HL-60 (cell line): ENCODE data around the gene HOXD3.

Experiments used
- DNase-seq, 2 experiments: peaks; one replicate each; pipeline ENCODE4 v3.0.0-alpha.2; 2010 to 2020; ENCODE audit warnings: low read depth in 1 of 2, low spot score in 1 of 2
- H3K27ac ChIP-seq: fragments of 250-450 bp; sonication (Bioruptor Pico); replicated peaks from 2 replicates; pipeline ENCODE4 v1.5.1; 2020; ENCODE audit warnings: mild to moderate bottlenecking, moderate library complexity
- H3K27me3 ChIP-seq: fragments of 250-450 bp; sonication (Bioruptor Pico); 2 replicates; pipeline ENCODE4 v1.5.1; 2021; ENCODE audit warnings: mild to moderate bottlenecking, moderate library complexity; ENCODE audit not compliant: insufficient read depth, poor library complexity, severe bottlenecking
- H3K4me3 ChIP-seq: replicated peaks from 2 replicates; pipeline ENCODE4 v1.5.1; 2011; ENCODE audit warnings: mild to moderate bottlenecking, control low read depth, low read length; ENCODE audit not compliant: insufficient read depth
- GABPA ChIP-seq: IDR thresholded peaks from 2 replicates; pipeline ENCODE4 v1.6.1; 2012; ENCODE audit warnings: low read depth
- POLR2AphosphoS5 ChIP-seq: IDR thresholded peaks from 2 replicates; pipeline ENCODE4 v1.6.1; 2012; ENCODE audit warnings: low read depth
- SPI1 ChIP-seq: IDR thresholded peaks from 2 replicates; pipeline ENCODE4 v1.6.1; 2012; ENCODE audit warnings: low read depth, mild to moderate bottlenecking, borderline replicate concordance
- TF ChIP-seq, protein P1 (sequence below): IDR thresholded peaks from one replicate; pipeline ENCODE4 v1.5.1; 2011; ENCODE audit warnings: low read length, control low read depth, inconsistent platforms; ENCODE audit not compliant: insufficient read depth
- TF ChIP-seq, protein P2 (sequence below): IDR thresholded peaks from 2 replicates; pipeline ENCODE4 v1.6.1; 2012; ENCODE audit warnings: low read depth; ENCODE audit not compliant: insufficient replicate concordance

Gene HOXD3

DNA sequence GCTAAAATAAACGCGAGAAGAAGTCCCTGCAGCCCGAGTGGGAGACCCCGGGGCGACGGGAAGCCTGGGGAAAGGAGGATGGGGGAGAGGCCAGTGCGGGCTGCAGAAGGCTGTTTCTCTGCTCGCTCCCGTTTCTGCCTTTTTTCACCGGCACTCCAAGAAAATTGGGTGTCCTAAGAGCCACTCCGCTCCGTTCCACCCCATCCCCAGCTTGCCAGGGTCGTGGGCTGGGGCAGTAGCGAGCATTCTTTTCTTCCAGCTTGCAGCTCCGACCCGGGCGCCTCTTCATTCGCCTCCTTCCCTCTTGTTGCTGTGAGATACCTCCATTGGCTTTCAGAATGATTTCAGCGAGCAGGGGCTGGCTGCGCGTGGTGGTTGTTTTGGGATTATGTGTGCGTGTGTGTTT lies 1.1 kb downstream of the HOXD3 start:
- no peak for DNase-seq
- no peak overlapping the region for H3K27ac ChIP-seq
- H3K4me3 ChIP-seq: no peak overlapping the region
- H3K27me3 ChIP-seq: peaks cover 82% of the 10 kb centered on the region
- TF ChIP-seq SPI1: no peak
- TF ChIP-seq, protein P1, sequence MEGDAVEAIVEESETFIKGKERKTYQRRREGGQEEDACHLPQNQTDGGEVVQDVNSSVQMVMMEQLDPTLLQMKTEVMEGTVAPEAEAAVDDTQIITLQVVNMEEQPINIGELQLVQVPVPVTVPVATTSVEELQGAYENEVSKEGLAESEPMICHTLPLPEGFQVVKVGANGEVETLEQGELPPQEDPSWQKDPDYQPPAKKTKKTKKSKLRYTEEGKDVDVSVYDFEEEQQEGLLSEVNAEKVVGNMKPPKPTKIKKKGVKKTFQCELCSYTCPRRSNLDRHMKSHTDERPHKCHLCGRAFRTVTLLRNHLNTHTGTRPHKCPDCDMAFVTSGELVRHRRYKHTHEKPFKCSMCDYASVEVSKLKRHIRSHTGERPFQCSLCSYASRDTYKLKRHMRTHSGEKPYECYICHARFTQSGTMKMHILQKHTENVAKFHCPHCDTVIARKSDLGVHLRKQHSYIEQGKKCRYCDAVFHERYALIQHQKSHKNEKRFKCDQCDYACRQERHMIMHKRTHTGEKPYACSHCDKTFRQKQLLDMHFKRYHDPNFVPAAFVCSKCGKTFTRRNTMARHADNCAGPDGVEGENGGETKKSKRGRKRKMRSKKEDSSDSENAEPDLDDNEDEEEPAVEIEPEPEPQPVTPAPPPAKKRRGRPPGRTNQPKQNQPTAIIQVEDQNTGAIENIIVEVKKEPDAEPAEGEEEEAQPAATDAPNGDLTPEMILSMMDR: no peak
- TF ChIP-seq, protein P2, sequence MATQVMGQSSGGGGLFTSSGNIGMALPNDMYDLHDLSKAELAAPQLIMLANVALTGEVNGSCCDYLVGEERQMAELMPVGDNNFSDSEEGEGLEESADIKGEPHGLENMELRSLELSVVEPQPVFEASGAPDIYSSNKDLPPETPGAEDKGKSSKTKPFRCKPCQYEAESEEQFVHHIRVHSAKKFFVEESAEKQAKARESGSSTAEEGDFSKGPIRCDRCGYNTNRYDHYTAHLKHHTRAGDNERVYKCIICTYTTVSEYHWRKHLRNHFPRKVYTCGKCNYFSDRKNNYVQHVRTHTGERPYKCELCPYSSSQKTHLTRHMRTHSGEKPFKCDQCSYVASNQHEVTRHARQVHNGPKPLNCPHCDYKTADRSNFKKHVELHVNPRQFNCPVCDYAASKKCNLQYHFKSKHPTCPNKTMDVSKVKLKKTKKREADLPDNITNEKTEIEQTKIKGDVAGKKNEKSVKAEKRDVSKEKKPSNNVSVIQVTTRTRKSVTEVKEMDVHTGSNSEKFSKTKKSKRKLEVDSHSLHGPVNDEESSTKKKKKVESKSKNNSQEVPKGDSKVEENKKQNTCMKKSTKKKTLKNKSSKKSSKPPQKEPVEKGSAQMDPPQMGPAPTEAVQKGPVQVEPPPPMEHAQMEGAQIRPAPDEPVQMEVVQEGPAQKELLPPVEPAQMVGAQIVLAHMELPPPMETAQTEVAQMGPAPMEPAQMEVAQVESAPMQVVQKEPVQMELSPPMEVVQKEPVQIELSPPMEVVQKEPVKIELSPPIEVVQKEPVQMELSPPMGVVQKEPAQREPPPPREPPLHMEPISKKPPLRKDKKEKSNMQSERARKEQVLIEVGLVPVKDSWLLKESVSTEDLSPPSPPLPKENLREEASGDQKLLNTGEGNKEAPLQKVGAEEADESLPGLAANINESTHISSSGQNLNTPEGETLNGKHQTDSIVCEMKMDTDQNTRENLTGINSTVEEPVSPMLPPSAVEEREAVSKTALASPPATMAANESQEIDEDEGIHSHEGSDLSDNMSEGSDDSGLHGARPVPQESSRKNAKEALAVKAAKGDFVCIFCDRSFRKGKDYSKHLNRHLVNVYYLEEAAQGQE: no peak
- no peak for TF ChIP-seq GABPA
- no peak for TF ChIP-seq POLR2AphosphoS5

DNA sequence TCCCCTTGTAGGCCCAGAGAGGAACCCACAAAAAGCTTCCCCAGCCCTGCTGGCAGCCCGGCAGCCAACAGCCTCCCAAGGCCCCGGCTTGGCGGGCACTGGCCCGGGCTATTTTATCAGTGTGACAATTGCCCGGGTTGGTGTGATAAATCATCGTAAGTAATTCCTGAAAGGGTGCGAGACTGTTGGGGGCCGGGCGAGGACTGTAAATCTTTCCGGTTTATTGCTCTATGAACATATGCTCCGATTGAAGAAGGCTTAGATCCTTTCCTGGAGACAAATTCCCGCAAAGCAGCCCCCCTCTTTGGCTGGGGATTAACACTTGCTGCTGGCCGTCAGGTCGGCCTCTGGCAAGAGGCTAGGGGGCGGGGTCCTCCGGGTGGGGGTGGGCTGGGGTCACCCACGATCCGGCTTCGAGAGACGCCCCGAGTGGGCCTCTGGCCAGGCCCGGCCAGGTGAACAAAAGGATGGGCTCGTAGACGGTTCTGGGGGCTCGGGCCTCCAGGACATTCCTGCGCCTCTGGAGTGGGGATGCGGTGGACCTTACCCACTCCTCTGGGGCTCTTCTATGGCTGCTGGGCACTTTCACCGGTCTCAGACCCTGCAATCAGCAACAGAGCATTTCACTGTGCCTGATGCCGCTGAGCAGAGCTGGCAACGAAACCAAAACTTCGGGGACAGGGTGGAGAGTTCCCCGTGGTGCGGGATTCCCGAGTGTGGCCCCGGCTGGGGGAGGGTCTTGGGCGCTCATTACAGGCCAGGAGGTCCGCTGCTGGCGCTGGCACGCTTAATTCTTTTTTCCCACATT lies 2.0 kb downstream of the HOXD3 start:
- no peak overlapping the region for H3K27ac ChIP-seq
- peaks cover 82% of the 10 kb centered on the region for H3K27me3 ChIP-seq
- H3K4me3 ChIP-seq: no peak overlapping the region
- TF ChIP-seq, protein P1: no peak
- TF ChIP-seq SPI1: no peak
- TF ChIP-seq POLR2AphosphoS5: no peak
- TF ChIP-seq GABPA: no peak
- TF ChIP-seq, protein P2: no peak
- no peak for DNase-seq

DNA sequence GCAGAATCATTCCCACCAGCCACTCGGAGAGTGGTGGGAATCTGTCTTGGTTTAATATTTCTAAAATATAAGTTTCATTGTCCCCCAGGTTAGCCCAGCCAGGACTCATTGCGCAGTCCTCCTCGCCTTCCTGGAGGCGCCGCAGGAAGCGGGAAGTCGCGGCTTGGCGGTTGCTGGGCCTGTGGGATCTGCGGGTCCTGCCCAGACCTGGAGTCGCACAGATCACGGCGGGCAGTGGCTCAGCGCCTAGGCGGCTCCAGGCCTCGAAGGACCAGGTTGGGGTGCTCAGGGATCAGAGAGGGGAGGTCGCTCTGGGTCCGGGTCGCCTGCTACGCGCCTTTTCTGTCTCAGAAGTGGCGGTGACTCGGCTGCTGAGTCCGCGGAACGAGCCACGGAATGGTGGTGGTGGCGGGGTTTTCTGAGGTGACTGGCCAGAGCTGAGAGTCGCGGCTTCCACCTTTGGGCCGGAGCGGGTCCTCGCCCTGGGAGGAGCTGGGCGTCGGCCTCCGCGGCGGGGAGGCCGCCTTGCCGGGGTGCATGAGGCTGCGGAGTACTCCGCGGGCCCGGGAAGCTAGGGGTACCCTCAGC lies 2.6 kb downstream of the HOXD3 start:
- Histone ChIP-seq H3K27ac (no peak overlapping the region), H3K4me3 (no peak overlapping the region), H3K27me3 (peaks cover 85% of the 10 kb centered on the region)
- DNase-seq: no peak
- TF ChIP-seq, protein P2: no peak
- TF ChIP-seq GABPA: no peak
- TF ChIP-seq SPI1: no peak
- no peak for TF ChIP-seq POLR2AphosphoS5
- TF ChIP-seq, protein P1: no peak
